ENCODE results near the gene TRMT10A. TPM values are rescaled to one million over a fixed set of nuclear protein-coding genes. Genes with fewer than 3 reads are reported as not detected.

TRMT10A gene
- total and polyA plus RNA-seq, 2 donors (not counting 3 experiments of a cell fraction or from before 2014, with no cell fraction given): 1.7 to 8.4 TPM

GRCh38 chr4:99594818-99595217, 31.0 kb upstream of the TRMT10A start:
- CTCF ChIA-PET: no interaction called here
- TF ChIP-seq FOS (IDR thresholded peaks at IDR 0.05; ENCODE audit: borderline replicate concordance, insufficient read depth, low read length): no peak
- TF ChIP-seq POLR2A (IDR thresholded peaks at IDR 0.05; ENCODE audit: low read depth, low read length): no peak
- TF ChIP-seq MAX (IDR thresholded peaks at IDR 0.05; ENCODE audit: insufficient read depth, insufficient read length): no peak
- TF ChIP-seq EZH2 (IDR thresholded peaks at IDR 0.05; ENCODE audit: borderline replicate concordance, low read depth, low read length, severe bottlenecking): no peak
- TF ChIP-seq POLR2AphosphoS5 (IDR thresholded peaks at IDR 0.05; ENCODE audit: insufficient read depth, low read depth, low read length): no peak
- no peak for TF ChIP-seq GATA2 (IDR thresholded peaks at IDR 0.05; ENCODE audit: insufficient read depth, insufficient read length, low read depth, low read length)
- TF ChIP-seq CTCF (IDR thresholded peaks at IDR 0.05; ENCODE audit: extremely low read depth in 1 of 2, insufficient read depth in 1 of 2, low read depth in 1 of 2, low read length in 2 of 2): no peak
- TF ChIP-seq JUN (IDR thresholded peaks at IDR 0.05; ENCODE audit: borderline replicate concordance, insufficient read depth, insufficient read length, low read depth): no peak
- no peak overlapping the region for H3K4me3 ChIP-seq (replicated peaks in 1 of 3; ENCODE audit: insufficient read depth in 1 of 3, low read depth in 1 of 3, low read length in 3 of 3)
- intact Hi-C loops (cut with micrococcal nuclease) (no loop called here), dilution Hi-C loops (cut with MboI; ENCODE audit: extremely low pct_ligation_motif_present, low sequenced_read_pairs) (no loop called here)
- no peaks in the 10 kb centered on the region for H3K79me2 ChIP-seq (ENCODE audit: control insufficient read depth, insufficient read depth, low read length)
- no peak overlapping the region for H2AFZ ChIP-seq (ENCODE audit: low read depth, low read length)
- H3K9me1 ChIP-seq (replicated peaks; ENCODE audit: control insufficient read depth, extremely low read depth, insufficient read depth, low read length): no peaks in the 10 kb centered on the region
- no peaks in the 10 kb centered on the region for H4K20me1 ChIP-seq (replicated peaks; ENCODE audit: control insufficient read depth, extremely low read depth, insufficient read depth, low read length)
- H3K27ac ChIP-seq (ENCODE audit: insufficient read depth, low read depth, low read length): no peak overlapping the region
- POLR2A ChIA-PET: no interaction called here
- no peaks in the 10 kb centered on the region for H3K27me3 ChIP-seq (ENCODE audit: control insufficient read depth in 2 of 2, insufficient read depth in 2 of 2, low read length in 2 of 2)
- H3K9me3 ChIP-seq (replicated peaks; ENCODE audit: control insufficient read depth, insufficient read depth, low read length): no peaks in the 10 kb centered on the region
- H3K4me1 ChIP-seq (ENCODE audit: control insufficient read depth, extremely low read depth, insufficient read depth, low read length): no peaks in the 10 kb centered on the region
- H3K4me2 ChIP-seq (ENCODE audit: insufficient read depth, low read length): no peak overlapping the region
- H3K36me3 ChIP-seq (ENCODE audit: control insufficient read depth in 2 of 2, extremely low read depth in 1 of 2, insufficient read depth in 2 of 2, low read length in 2 of 2): no peaks in the 10 kb centered on the region
- FAIRE-seq (no peak), DNase-seq (ENCODE audit: low read depth, low spot score) (no peak)
- BruUV-seq (replicated peaks): no TSS peak
- H3K9ac ChIP-seq (replicated peaks; ENCODE audit: extremely low read depth, insufficient read depth, low read length): no peak overlapping the region
